Stomach (tissue), 4 donors: ENCODE measurements around the gene LYRM4.

Experiments used
- EP300 ChIP-seq: sonication (generic); formaldehyde crosslinking; IDR thresholded peaks from one replicate; pipeline ENCODE4 v1.6.1; 2017; ENCODE audit warnings: antibody characterized with exemption
- TF ChIP-seq, protein P1 (sequence below), 7 experiments: fragments of 450-650 bp in 4 of 7; fragments of 200-600 bp in 3 of 7; sonication (generic) in 3 of 7; IDR thresholded peaks; one replicate each; pipeline ENCODE4 v1.5.1; 2016 to 2019; ENCODE audit warnings: antibody characterized with exemption in 7 of 7, control low read depth in 2 of 7, mild to moderate bottlenecking in 1 of 7

DNA sequence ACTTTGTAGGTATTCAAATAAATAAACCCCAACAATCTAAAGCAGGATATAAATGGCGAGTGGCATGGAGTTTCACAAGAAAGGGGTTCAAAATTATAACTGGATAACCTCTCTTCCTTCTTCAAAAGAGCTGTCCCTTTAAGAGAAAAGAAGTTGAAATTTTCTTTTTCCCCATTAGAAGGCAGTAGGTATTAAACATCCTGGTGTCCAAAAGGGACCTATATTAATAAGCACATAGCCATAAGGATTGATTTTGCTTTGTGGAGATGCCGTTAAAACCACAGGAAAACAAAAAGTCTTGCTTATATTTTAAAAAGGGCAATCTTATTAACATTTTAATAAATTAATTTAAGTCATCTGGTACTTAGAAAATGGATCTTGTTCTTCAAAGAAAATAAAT lies 76.5 kb downstream of the LYRM4 start:
- TF ChIP-seq, protein P1, sequence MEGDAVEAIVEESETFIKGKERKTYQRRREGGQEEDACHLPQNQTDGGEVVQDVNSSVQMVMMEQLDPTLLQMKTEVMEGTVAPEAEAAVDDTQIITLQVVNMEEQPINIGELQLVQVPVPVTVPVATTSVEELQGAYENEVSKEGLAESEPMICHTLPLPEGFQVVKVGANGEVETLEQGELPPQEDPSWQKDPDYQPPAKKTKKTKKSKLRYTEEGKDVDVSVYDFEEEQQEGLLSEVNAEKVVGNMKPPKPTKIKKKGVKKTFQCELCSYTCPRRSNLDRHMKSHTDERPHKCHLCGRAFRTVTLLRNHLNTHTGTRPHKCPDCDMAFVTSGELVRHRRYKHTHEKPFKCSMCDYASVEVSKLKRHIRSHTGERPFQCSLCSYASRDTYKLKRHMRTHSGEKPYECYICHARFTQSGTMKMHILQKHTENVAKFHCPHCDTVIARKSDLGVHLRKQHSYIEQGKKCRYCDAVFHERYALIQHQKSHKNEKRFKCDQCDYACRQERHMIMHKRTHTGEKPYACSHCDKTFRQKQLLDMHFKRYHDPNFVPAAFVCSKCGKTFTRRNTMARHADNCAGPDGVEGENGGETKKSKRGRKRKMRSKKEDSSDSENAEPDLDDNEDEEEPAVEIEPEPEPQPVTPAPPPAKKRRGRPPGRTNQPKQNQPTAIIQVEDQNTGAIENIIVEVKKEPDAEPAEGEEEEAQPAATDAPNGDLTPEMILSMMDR (IDR thresholded peaks at IDR 0.05) = no peak
- no peak for TF ChIP-seq EP300
